Activated B cell treated with CpG ODN at 0.5 μM for 24 hours (primary cell): ENCODE results near the gene CTLA4. TPM values are rescaled to one million over a fixed set of nuclear protein-coding genes. Genes with fewer than 3 reads are reported as not detected.
"Not testable (repeated sequence)": the region's sequence is repeated elsewhere in the genome, so short reads cannot be mapped to it uniquely, and the experiment has no call there.

Source experiments
- ATAC-seq: fragments of 200-7000 bp; cut with Tn5 transposase; one replicate; pipeline ENCODE4 v1.10.0; 2021; ENCODE audit warnings: low read depth, mild to moderate bottlenecking, moderate library complexity
- CTCF ChIA-PET: fragments of 350-600 bp; sonication (Branson Sonifier 250); formaldehyde crosslinking; loops from one replicate; lab custom pipeline; 2021; ENCODE audit warnings: antibody characterized with exemption; lab: Charles Lee
- POLR2A ChIA-PET: fragments of 350-600 bp; sonication (Branson Sonifier 250); formaldehyde crosslinking; loops from one replicate; lab custom pipeline; 2021; ENCODE audit warnings: antibody characterized with exemption; lab: Charles Lee
- DNase-seq: peaks from one replicate; pipeline ENCODE4 v3.0.0; 2022
- H3K27ac Mint-ChIP-seq: one replicate; pipeline ENCODE4 v1.8.0; 2020; ENCODE audit warnings: mixed read lengths
- H3K27me3 Mint-ChIP-seq: one replicate; pipeline ENCODE4 v1.8.0; 2021; ENCODE audit warnings: mixed read lengths
- H3K36me3 Mint-ChIP-seq: one replicate; pipeline ENCODE4 v1.8.0; 2021; ENCODE audit warnings: low read depth, mixed read lengths
- H3K4me1 Mint-ChIP-seq: one replicate; pipeline ENCODE4 v1.8.0; 2021; ENCODE audit warnings: mixed read lengths
- H3K4me3 Mint-ChIP-seq: one replicate; pipeline ENCODE4 v1.8.0; 2020; ENCODE audit warnings: mild to moderate bottlenecking, mixed read lengths
- H3K9me3 Mint-ChIP-seq: one replicate; pipeline ENCODE4 v1.8.0; 2020; ENCODE audit warnings: mixed read lengths
- CTCF ChIP-seq: fragments of 200-600 bp; IDR thresholded peaks from one replicate; pipeline ENCODE4 v1.8.0; 2022; ENCODE audit warnings: antibody characterized with exemption, mild to moderate bottlenecking
- intact Hi-C: fragments of 100-400 bp; cut with micrococcal nuclease; formaldehyde crosslinking; loops from one replicate; pipeline ENCODE4 v1.15.1; 2024
- total RNA-seq: library from RNA; stranded (reverse); gene quantifications from 2 replicates; pipeline ENCODE4 v1.2.3, GENCODE V29; 2022

Gene CTLA4
- total RNA-seq, 1 donor from 2014 or later: 0.55 TPM

DNA sequence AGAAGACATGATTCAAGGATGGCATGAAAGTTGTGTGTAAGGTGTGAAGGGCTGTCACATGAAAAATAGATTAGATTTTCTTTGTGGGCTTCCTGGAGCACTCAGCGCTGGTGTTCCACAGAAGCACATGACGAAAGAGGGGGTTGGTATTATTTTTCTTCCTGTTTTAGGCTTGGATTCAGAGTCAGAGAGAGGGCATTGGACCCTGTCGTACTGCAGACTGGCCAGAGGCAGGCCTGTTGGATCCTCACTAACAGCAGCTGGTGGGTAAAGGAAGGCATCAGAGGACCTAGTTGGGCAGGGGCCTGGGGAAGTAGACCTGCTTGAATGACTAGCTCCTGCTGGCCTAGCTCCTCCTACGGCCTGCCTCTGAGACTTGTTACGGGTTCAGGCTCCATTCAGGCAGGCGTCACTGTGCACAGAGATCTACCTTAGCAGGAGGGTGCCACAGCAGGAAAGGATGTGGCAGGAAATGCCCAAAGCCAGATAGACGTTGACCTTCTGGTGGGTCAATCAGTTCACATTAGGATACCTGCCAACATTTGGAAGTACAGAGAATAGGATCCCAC is 13.1 kb downstream of the CTLA4 start:
- H3K4me1 Mint-ChIP-seq: no peaks in the 10 kb centered on the region
- TF ChIP-seq CTCF: no peak
- no peak for DNase-seq
- H3K9me3 Mint-ChIP-seq: no peaks in the 10 kb centered on the region
- ATAC-seq: no peak
- intact Hi-C loops: no loop called here
- H3K27ac Mint-ChIP-seq: no peak overlapping the region
- H3K27me3 Mint-ChIP-seq: peaks cover 11% of the 10 kb centered on the region
- POLR2A ChIA-PET: no interaction called here
- CTCF ChIA-PET: no interaction called here
- H3K4me3 Mint-ChIP-seq: no peak overlapping the region
- H3K36me3 Mint-ChIP-seq: no peaks in the 10 kb centered on the region

- H3K4me1 Mint-ChIP-seq, ATAC-seq, DNase-seq, H3K9me3 Mint-ChIP-seq, POLR2A ChIA-PET, CTCF ChIA-PET, intact Hi-C loops, H3K27ac Mint-ChIP-seq, H3K4me3 Mint-ChIP-seq, H3K36me3 Mint-ChIP-seq: not testable (repeated sequence)
- peaks cover 11% of the 10 kb centered on the region for H3K27me3 Mint-ChIP-seq
These were observed 13.6 kb downstream of the CTLA4 start for GRCh38 chr2:203881185-203881584.

DNA sequence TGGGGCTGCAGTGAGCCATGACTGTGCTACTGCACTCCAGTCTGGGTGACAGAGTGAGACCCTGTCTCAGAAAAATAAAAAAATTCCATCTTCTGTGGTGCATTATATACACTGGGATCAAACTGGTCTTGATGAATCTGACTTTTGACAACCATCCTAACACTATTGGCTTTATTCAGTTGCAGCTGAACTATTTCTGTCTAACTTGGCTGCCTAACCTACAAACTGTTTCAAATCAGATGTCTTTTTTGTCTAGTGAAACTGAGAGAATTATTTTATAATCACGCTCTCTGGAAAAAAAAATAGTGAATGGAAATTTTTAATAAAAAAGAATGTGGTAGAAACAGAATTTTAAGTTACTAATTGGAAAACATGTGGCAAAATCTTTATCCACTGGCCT is 15.0 kb downstream of the CTLA4 start:
- DNase-seq (no peak), ATAC-seq (no peak)
- Mint-ChIP-seq H3K4me3 (no peak overlapping the region), H3K27me3 (peaks cover 10% of the 10 kb centered on the region), H3K9me3 (no peaks in the 10 kb centered on the region), H3K36me3 (no peaks in the 10 kb centered on the region), H3K4me1 (no peaks in the 10 kb centered on the region), H3K27ac (no peak overlapping the region)
- ChIA-PET CTCF (no interaction called here), POLR2A (no interaction called here)
- intact Hi-C loops: no loop called here
- TF ChIP-seq CTCF: no peak

DNA sequence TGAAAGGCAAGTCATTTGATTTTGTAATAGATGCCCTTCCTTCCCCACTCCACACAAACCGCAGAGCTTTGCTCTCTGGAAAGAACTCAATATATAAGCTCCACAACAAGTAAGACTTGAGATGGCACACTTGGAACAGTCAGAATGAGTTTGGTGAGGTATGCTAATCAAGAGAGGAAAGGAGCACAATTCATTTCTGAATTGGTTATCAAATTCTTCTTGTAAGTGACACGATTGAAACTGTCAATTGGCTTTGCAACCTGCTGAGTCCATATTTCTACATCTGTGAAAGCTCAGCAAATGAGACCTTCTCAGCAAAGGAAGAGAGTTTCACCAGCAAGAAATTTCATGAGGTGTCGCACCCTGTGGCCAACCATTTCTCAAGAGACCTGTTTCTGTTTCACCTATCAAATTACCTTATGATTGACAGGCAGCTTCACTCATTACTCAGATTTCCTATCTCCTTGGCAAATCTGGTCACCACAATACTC is 19.1 kb downstream of the CTLA4 start:
- H3K9me3 Mint-ChIP-seq: no peaks in the 10 kb centered on the region
- intact Hi-C loops: no loop called here
- no peak overlapping the region for H3K27ac Mint-ChIP-seq
- TF ChIP-seq CTCF: no peak
- H3K4me1 Mint-ChIP-seq: no peaks in the 10 kb centered on the region
- DNase-seq: no peak
- ChIA-PET CTCF (no interaction called here), POLR2A (no interaction called here)
- no peaks in the 10 kb centered on the region for H3K36me3 Mint-ChIP-seq
- peaks cover 6% of the 10 kb centered on the region for H3K27me3 Mint-ChIP-seq
- no peak overlapping the region for H3K4me3 Mint-ChIP-seq
- no peak for ATAC-seq

- Mint-ChIP-seq H3K27ac (no peak overlapping the region), H3K27me3 (peaks cover 12% of the 10 kb centered on the region), H3K4me1 (no peaks in the 10 kb centered on the region), H3K4me3 (no peak overlapping the region), H3K9me3 (no peaks in the 10 kb centered on the region), H3K36me3 (no peaks in the 10 kb centered on the region)
- POLR2A ChIA-PET: no interaction called here
- DNase-seq (no peak), ATAC-seq (no peak)
- CTCF ChIA-PET: no interaction called here
- no peak for TF ChIP-seq CTCF
- intact Hi-C loops: no loop called here
These were observed 20.1 kb downstream of the CTLA4 start for GRCh38 chr2:203887677-203888076.

DNA sequence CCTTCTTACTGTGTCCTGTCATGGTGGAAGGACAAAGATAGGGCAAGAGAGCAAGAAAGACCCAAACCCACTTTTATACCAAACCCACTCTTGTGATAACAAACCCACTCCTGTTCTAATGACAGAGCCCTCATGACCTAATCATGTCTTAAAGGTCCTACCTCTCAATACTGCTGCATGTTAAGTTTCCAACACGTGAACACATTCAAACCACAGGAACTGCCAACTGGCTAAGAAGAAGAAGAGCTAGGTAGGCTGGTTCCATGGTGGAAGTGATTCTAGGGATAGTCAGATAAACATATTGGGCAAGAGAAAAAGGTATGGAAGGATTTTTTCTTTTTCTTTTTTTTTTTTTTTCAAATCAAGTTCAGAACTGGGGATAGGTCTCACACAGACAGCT is 22.0 kb downstream of the CTLA4 start:
- H3K36me3 Mint-ChIP-seq: no peaks in the 10 kb centered on the region
- ChIA-PET CTCF (no interaction called here), POLR2A (no interaction called here)
- no peak overlapping the region for H3K27ac Mint-ChIP-seq
- H3K4me1 Mint-ChIP-seq: no peaks in the 10 kb centered on the region
- H3K9me3 Mint-ChIP-seq: no peaks in the 10 kb centered on the region
- H3K27me3 Mint-ChIP-seq: peaks cover 14% of the 10 kb centered on the region
- no peak overlapping the region for H3K4me3 Mint-ChIP-seq
- DNase-seq (no peak), ATAC-seq (no peak)
- intact Hi-C loops: no loop called here
- TF ChIP-seq CTCF: no peak
